ENCODE results near the gene HDAC11.
A peak's percentile ranks its signal among the peaks of the same experiment; 100 is the strongest.

The HDAC11 gene

DNA sequence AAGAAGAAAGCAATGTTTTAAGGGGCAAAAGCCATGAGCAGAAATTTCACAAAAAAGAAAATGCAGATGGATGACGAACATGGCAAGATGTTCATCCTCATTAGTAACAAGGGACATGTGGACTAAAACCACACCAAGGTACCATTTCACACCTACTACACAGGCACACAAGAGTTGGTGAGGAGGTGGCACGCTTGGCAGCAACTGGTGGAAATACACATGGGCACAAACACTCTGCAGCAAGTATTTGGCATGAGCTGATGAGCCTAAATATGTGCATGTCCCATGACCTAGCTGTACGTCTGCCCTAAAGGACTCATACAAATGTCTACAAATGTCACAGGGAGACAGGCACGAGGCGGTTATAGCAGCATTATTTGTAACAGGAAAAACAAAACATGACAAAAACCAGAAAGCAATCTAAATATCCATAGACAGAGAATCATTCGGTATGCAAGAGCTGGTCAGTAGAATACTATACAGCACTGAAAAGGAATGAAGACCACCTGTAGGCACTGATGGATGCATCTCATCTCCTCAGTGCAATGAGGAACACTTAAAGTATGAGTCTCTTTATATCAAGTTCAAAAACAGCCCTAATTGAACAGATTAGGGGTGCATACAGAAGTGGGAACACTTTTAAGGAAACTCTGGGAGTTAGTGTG, 57.3 kb downstream of the HDAC11 start:
- no peak overlapping the region for H3K4me3 ChIP-seq (ENCODE audit: low read depth, low read length)
- TF ChIP-seq, protein P1, sequence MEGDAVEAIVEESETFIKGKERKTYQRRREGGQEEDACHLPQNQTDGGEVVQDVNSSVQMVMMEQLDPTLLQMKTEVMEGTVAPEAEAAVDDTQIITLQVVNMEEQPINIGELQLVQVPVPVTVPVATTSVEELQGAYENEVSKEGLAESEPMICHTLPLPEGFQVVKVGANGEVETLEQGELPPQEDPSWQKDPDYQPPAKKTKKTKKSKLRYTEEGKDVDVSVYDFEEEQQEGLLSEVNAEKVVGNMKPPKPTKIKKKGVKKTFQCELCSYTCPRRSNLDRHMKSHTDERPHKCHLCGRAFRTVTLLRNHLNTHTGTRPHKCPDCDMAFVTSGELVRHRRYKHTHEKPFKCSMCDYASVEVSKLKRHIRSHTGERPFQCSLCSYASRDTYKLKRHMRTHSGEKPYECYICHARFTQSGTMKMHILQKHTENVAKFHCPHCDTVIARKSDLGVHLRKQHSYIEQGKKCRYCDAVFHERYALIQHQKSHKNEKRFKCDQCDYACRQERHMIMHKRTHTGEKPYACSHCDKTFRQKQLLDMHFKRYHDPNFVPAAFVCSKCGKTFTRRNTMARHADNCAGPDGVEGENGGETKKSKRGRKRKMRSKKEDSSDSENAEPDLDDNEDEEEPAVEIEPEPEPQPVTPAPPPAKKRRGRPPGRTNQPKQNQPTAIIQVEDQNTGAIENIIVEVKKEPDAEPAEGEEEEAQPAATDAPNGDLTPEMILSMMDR (IDR thresholded peaks at IDR 0.05; ENCODE audit: low read depth, low read length, missing control alignments): no peak
- no peaks in the 10 kb centered on the region for H3K36me3 ChIP-seq (replicated peaks)
- H3K27me3 ChIP-seq (replicated peaks): no peaks in the 10 kb centered on the region
- in situ Hi-C loops (cut with HindIII; ENCODE audit: low pct_ligation_motif_present, low sequenced_read_pairs): no loop called here
- H3K27ac ChIP-seq: peak overlapping the region; percentile 84
- DNase-seq: no peak

DNA sequence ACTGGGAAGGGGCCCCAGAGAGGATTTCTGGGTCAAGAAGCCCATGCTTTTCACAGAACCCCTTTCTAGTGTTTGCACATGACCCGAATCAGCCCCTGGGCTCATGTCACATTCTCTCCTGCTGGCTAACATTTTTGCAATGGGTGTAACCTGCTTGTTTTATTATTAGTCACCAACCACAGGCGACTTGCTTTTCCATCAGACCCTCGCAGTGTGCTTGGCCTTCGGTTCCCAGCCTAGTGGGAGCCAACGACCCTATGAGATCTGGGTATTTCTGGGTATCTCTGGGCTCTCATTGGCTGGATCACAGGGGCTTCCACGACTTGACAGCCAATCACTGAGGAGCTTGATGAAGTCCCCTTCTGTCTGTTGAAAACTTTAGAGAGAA, 57.8 kb downstream of the HDAC11 start:
- in situ Hi-C loops (cut with HindIII; ENCODE audit: low pct_ligation_motif_present, low sequenced_read_pairs): no loop called here
- TF ChIP-seq, protein P1 (IDR thresholded peaks at IDR 0.05; ENCODE audit: low read depth, low read length, missing control alignments): no peak
- peak; percentile 97 for DNase-seq
- no peak overlapping the region for H3K4me3 ChIP-seq (ENCODE audit: low read depth, low read length)
- no peaks in the 10 kb centered on the region for H3K27me3 ChIP-seq (replicated peaks)
- peak overlapping the region; percentile 84 for H3K27ac ChIP-seq
- H3K36me3 ChIP-seq (replicated peaks): no peaks in the 10 kb centered on the region

DNA sequence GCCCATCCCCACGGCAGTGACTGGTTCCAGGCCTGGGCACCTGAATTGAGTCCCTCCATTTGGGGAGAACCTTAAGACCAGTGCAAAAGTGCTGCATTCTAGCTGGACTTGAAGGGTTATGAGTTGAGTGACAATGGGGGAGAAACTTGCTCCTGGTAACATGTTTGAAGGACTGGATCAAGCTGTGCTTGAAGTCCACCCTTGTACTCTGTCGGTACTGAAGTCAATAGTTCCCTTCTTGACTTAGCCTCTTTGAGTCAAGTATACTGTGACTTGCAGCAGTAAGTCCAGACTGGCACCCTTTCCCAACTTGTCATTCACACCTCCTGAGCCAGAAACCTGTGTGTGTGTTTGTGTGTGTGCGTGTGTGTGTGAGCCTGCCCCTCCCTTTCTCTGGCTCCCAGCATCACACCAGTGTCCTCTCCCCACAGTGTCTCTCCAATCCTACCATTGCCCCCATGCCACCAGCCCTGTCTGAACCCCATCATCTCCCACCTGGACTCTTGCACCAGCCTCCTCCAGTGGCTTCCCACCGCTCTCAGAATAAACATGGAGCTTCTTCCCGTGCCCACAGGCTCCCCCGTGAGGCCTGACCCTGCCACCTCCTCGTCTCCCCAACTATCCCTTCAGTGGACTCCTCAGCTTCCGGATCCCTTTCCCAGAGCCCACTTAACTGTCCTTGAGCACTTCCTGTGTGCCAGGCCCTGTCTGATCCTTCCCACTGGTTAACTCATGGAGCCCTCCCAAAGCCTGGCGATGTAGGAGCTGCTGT, 58.6 kb downstream of the HDAC11 start:
- no peak for DNase-seq
- no peaks in the 10 kb centered on the region for H3K27me3 ChIP-seq (replicated peaks)
- in situ Hi-C loops (cut with HindIII; ENCODE audit: low pct_ligation_motif_present, low sequenced_read_pairs): no loop called here
- TF ChIP-seq, protein P1 (IDR thresholded peaks at IDR 0.05; ENCODE audit: low read depth, low read length, missing control alignments): no peak
- peak overlapping the region; percentile 84 for H3K27ac ChIP-seq
- H3K4me3 ChIP-seq (ENCODE audit: low read depth, low read length): no peak overlapping the region
- H3K36me3 ChIP-seq (replicated peaks): no peaks in the 10 kb centered on the region

DNA sequence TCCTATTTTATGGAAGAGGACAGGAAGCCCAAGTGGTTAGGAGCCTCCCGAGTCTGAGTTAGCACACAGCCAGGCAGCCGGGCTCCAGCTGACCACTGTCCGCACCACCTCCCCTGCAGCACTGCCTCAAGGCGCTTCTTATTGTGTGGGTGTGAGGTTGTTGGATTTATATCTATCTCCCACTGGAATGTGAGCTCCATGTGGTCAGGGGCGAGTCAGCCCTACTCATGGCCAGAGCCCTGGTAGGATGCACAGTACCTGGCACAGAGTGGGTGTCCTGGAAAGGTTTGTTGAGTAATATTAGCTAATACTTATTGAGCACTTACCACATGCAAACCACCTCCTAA, 59.2 kb downstream of the HDAC11 start:
- no peak overlapping the region for H3K4me3 ChIP-seq (ENCODE audit: low read depth, low read length)
- H3K36me3 ChIP-seq (replicated peaks): no peaks in the 10 kb centered on the region
- TF ChIP-seq, protein P1 (IDR thresholded peaks at IDR 0.05; ENCODE audit: low read depth, low read length, missing control alignments): no peak
- no peaks in the 10 kb centered on the region for H3K27me3 ChIP-seq (replicated peaks)
- in situ Hi-C loops (cut with HindIII; ENCODE audit: low pct_ligation_motif_present, low sequenced_read_pairs): no loop called here
- peak overlapping the region; percentile 84 for H3K27ac ChIP-seq
- DNase-seq: peak; percentile 57

DNA sequence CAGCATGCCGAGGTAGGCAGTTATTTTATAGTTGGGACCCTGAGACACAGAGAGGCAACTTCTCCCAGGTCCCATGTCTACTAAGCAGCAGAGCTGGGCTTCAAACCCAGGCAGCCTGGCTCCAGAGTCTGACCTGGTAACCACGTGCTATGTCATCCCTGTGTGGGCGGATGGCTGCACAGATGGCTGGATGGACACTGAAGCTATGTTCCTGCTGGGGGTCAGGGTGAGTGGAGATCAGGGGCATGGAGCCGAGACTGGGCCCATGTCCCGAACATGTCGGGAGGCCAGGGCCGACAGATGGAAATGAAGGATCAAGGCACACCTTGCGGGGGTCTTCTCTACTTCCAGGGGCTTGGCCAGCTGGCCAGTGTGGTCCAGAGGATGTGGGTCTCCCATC, 59.6 kb downstream of the HDAC11 start:
- in situ Hi-C loops (cut with HindIII; ENCODE audit: low pct_ligation_motif_present, low sequenced_read_pairs): no loop called here
- DNase-seq: no peak
- Histone ChIP-seq H3K27me3 (replicated peaks) (no peaks in the 10 kb centered on the region), H3K4me3 (ENCODE audit: low read depth, low read length) (no peak overlapping the region), H3K36me3 (replicated peaks) (no peaks in the 10 kb centered on the region), H3K27ac (peak overlapping the region; percentile 84)
- TF ChIP-seq, protein P1 (IDR thresholded peaks at IDR 0.05; ENCODE audit: low read depth, low read length, missing control alignments): no peak

Data from brain microvascular endothelial cell (primary cell).